ENCODE data around the gene PTK6. TPM values are rescaled to one million over a fixed set of nuclear protein-coding genes. Genes with fewer than 3 reads are reported as not detected.

Gene PTK6
- total and polyA plus RNA-seq, 5 donors from 2014 or later, result 0.15 to 0.21 (median 0.19) TPM; not detected in 1

DNA sequence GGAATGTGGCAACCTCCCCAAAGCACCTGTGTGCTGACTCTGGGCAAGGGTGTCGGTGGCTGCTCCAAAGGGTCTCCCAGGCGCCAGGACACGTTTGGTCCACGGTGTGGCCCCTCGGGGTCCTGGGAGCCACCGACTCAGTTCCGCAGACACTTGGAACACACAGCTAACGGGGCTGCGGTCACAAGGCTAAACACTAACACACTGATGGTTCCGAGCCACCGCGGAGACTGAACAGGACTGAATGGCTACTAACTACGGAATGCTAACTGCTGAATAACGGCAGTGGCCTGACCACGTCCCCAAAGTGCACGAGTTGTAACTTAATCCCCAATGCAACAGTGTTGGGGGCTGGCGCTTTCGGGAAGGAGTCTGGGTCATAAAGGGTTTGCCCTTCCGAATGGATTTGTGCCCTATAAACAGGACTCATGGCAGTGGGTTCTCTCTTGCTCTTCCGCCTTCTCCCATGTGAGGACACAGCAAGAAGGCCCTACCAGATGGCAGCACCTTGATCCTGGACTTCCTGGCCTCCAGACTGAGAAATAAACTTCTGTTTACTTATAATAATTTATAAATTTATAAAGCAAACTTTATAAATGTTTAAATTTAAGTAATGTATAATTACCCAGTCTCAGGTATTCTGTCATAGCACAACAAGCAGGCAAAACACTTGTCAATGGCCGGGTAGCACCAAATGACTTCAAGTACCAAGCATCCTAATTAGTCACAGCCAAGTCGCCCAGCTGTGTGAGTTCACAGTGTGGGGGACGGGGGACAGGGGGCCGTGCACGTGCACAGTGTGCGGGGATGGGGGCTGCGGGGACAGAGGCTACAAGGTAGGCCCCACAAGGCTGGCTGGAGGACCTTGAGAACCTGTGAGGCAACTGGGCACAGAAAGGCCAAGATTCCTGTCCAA lies 36.0 kb downstream of the PTK6 start:
- peak overlapping the region in 1 of 3 donors; percentile 43 for H3K27ac Mint-ChIP-seq

DNA sequence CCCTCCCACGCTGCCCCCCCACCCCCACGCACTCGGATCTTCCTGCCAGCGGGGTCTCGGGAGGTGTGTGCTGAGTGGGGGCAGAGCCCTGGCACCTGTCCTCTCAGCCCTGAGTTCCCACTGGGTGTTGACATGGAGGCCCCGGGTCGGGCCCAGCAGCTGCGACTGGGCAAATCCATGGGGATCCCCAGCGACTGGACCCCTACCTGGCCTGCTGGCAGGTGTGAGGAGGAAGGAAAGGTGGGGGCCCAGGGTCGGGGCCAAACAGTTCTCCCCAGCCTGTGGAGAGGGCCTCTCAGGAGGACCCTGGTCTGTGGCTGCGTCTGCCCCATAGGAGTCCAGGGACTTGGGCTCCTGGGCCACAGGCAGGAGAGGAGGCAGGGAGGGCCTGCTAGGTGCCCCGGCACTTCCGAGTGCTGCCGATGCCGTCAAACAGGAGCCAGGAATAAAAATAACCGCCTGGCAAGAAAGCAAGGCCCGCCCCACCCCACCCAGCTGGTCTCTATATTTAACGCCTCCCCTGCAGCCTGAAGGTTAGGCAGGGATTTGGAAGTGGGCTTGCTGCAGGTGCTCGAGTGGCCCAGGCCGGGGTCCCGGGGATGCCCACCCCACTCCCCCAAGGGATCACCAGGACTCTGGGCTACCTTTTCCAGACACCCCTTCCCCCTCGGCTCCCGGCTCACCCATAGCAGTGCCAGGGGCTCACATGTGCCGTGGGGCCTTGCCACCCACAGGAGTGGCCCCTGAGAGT lies 36.9 kb downstream of the PTK6 start:
- H3K27me3 Mint-ChIP-seq, result peaks cover 16% of the 10 kb centered on the region
- ATAC-seq (ENCODE audit: low read depth in 2 of 2) (no peak), DNase-seq (no peak)
- Histone ChIP-seq H3K4me3 (ENCODE audit: low read depth, low read length) (no peak overlapping the region), H3K27me3 (ENCODE audit: control insufficient read depth, insufficient read depth, low read length) (no peaks in the 10 kb centered on the region), H3K27ac (ENCODE audit: insufficient read depth, low read length, poor library complexity, severe bottlenecking) (no peak overlapping the region), H3K36me3 (ENCODE audit: control insufficient read depth, insufficient read depth, low read length) (no peaks in the 10 kb centered on the region), H3K9me3 (ENCODE audit: control insufficient read depth in 2 of 2, low read length in 2 of 2) (peaks cover 4 to 11% of the 10 kb centered on the region in 2 experiments), H3K4me1 (ENCODE audit: control insufficient read depth, insufficient read depth, low read length, poor library complexity, severe bottlenecking) (peaks cover 22% of the 10 kb centered on the region)
- H3K4me1 Mint-ChIP-seq, result peaks cover 0 to 9% (median 1%) of the 10 kb centered on the region in 4 donors
- peaks cover 0 to 15% (median 5%) of the 10 kb centered on the region in 7 donors for H3K9me3 Mint-ChIP-seq
- no peak overlapping the region for H3K4me3 Mint-ChIP-seq
- H3K36me3 Mint-ChIP-seq, result no peaks in the 10 kb centered on the region
- H3K27ac Mint-ChIP-seq, result peak overlapping the region in 1 of 3 donors; percentile 43

More for the DNA sequence above, 36.0 kb downstream of the PTK6 start:
- ATAC-seq (ENCODE audit: low read depth in 2 of 2), result no peak
- Histone ChIP-seq H3K4me3 (ENCODE audit: low read depth, low read length) (no peak overlapping the region), H3K9me3 (ENCODE audit: control insufficient read depth in 2 of 2, low read length in 2 of 2) (peaks cover 4 to 12% of the 10 kb centered on the region in 2 experiments), H3K27ac (ENCODE audit: insufficient read depth, low read length, poor library complexity, severe bottlenecking) (no peak overlapping the region), H3K4me1 (ENCODE audit: control insufficient read depth, insufficient read depth, low read length, poor library complexity, severe bottlenecking) (peaks cover 19% of the 10 kb centered on the region), H3K27me3 (ENCODE audit: control insufficient read depth, insufficient read depth, low read length) (no peaks in the 10 kb centered on the region), H3K36me3 (ENCODE audit: control insufficient read depth, insufficient read depth, low read length) (no peaks in the 10 kb centered on the region)
- H3K9me3 Mint-ChIP-seq, result peaks cover 0 to 15% (median 5%) of the 10 kb centered on the region in 7 donors
- H3K4me3 Mint-ChIP-seq, result peak overlapping the region in 2 of 4 donors; percentile 52 to 75
- peaks cover 13% of the 10 kb centered on the region for H3K27me3 Mint-ChIP-seq
- no peaks in the 10 kb centered on the region for H3K36me3 Mint-ChIP-seq
- peaks cover 0 to 8% (median under 1%) of the 10 kb centered on the region in 4 donors for H3K4me1 Mint-ChIP-seq
- no peak for DNase-seq

DNA sequence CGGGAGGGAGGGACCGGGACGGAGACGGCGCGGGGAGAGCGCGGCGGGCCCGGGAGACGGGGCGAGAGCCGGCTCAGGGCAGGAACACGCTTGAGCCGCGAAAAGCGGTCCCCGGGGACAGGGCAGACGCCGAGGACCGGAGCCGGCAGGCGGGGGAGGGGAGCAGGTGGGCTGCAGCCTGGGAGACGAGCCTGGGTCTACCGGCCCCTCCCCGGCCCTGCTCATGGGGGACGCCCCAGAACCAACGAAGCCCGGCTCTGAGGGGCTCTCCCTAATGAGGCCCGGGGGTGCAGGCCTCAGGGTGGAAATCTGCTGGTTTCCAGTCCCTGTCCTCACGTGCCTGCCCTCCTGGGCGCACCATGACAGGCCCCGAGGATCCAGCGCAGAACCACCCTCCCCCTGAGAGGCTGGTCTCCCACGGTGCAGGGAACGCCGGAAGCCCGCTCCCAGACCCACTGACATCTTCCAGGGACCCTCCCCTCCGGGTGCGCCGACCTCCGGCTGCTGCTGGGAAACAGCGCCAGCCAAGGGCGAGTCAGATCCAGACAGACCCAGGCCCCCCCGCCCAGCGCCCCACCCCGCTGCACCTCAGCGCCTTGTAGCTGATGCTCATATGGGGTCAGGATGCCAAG lies 37.7 kb downstream of the PTK6 start:
- peak overlapping the region in 1 of 4 donors; percentile 7 for H3K4me3 Mint-ChIP-seq
- peaks cover 0 to 9% (median 1%) of the 10 kb centered on the region in 4 donors for H3K4me1 Mint-ChIP-seq
- DNase-seq, result no peak
- H3K36me3 ChIP-seq (ENCODE audit: control insufficient read depth, insufficient read depth, low read length), result no peaks in the 10 kb centered on the region
- ATAC-seq (ENCODE audit: low read depth in 2 of 2), result no peak
- no peak overlapping the region for H3K4me3 ChIP-seq (ENCODE audit: low read depth, low read length)
- H3K27me3 Mint-ChIP-seq, result peaks cover 11% of the 10 kb centered on the region
- H3K4me1 ChIP-seq (ENCODE audit: control insufficient read depth, insufficient read depth, low read length, poor library complexity, severe bottlenecking), result peaks cover 22% of the 10 kb centered on the region
- H3K9me3 Mint-ChIP-seq, result peaks cover 0 to 6% (median 2%) of the 10 kb centered on the region in 7 donors
- peak overlapping the region in 1 of 3 donors; percentile 69 for H3K27ac Mint-ChIP-seq
- no peaks in the 10 kb centered on the region for H3K36me3 Mint-ChIP-seq
- peaks cover 0 to 2% of the 10 kb centered on the region in 2 experiments for H3K9me3 ChIP-seq (ENCODE audit: control insufficient read depth in 2 of 2, low read length in 2 of 2)
- H3K27me3 ChIP-seq (ENCODE audit: control insufficient read depth, insufficient read depth, low read length), result no peaks in the 10 kb centered on the region
- H3K27ac ChIP-seq (ENCODE audit: insufficient read depth, low read length, poor library complexity, severe bottlenecking), result no peak overlapping the region

DNA sequence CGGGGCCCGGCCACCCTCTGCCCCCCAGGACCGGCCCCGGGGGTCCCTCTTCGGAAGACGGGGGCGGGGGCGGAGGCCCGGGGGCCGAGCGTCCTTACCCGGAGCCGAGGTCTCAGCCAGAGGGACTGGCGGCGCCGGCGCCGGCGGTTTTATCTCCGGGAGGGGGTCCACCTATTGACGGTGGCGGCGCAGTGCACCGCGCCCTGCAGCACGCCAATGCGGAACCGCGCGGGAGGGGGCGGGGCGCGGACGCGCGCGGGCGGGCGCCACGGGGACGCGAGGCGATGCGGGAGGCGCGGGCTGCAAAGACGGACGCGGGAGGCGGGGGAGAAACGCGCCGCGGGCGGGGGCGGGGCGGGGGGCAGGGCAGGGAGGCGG lies 38.2 kb downstream of the PTK6 start, which contains the start of gene EEF1A2:
EEF1A2 (minus strand) TSS at position 124 of the 378 bp plus-strand sequence. CDS start 1,320 bp downstream, outside the sequence.
- no peak within 1 kb of the TSS for H3K4me3 ChIP-seq (ENCODE audit: low read depth, low read length)

DNA sequence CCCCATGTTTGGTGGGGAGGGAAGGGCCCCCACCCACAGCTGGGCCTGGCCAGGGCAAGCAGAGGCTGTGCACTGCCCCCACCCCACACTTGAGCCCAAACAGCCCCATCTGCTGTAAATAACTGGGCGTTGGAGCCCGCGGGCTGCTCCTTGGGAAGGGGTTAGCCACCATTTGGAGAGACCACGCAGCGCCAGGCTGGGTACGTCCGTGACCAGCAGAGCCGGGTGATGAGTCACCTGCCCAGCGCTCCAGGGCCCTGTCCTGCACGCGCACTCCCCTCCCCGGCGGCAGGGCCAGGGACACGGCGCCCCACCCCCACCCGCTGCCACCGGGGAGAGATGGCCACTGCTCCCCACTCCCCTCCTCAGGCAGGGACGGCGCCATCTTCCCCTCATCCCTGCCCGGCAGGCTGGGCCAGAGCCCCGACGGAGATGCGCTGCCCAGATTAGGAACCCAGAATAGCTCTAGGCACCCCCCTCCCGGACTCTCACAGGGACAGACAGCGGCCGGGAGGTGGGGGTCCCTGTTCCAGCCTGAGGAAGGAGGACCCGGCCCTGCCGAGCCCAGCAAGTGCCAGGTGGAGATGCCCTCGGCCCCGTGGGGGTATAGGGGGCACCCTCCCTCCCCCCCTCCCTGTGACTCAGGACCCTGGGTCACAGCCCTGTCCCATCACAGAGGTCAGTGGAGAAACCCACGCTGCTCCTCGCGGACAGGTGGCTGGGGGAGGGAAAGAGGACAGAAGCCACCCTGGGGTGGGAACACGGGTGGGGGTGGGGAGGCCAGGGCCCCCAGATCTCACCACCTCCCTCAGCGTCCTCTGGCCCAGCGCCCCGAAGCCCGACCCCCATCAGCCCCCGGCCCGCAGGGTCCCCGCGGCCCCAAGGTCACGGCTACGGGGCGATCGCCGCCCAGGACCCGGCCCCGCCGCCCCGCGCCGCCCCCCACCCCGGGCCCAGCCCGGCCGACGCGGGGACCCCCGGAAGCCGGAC lies 38.9 kb downstream of the PTK6 start:
- no peak for ATAC-seq (ENCODE audit: low read depth in 2 of 2)
- Mint-ChIP-seq H3K4me3 (peak overlapping the region in 1 of 4 donors; percentile 41), H3K36me3 (no peaks in the 10 kb centered on the region), H3K27ac (no peak overlapping the region), H3K27me3 (peaks cover 5% of the 10 kb centered on the region), H3K9me3 (no peaks in the 10 kb centered on the region), H3K4me1 (peaks cover 0 to 9% (median 1%) of the 10 kb centered on the region in 4 donors)
- Histone ChIP-seq H3K4me1 (ENCODE audit: control insufficient read depth, insufficient read depth, low read length, poor library complexity, severe bottlenecking) (peaks cover 22% of the 10 kb centered on the region), H3K9me3 (ENCODE audit: control insufficient read depth in 2 of 2, low read length in 2 of 2) (no peaks in the 10 kb centered on the region), H3K27ac (ENCODE audit: insufficient read depth, low read length, poor library complexity, severe bottlenecking) (no peak overlapping the region), H3K36me3 (ENCODE audit: control insufficient read depth, insufficient read depth, low read length) (no peaks in the 10 kb centered on the region), H3K27me3 (ENCODE audit: control insufficient read depth, insufficient read depth, low read length) (no peaks in the 10 kb centered on the region), H3K4me3 (ENCODE audit: low read depth, low read length) (no peak overlapping the region)
- DNase-seq, result no peak

More for the DNA sequence above, 38.2 kb downstream of the PTK6 start, which contains the start of gene EEF1A2:
- H3K27ac Mint-ChIP-seq, result peak within 1 kb of the TSS in 1 of 3 donors; percentile 69
- no peaks in the 10 kb centered on the region for H3K36me3 Mint-ChIP-seq
- Histone ChIP-seq H3K27me3 (ENCODE audit: control insufficient read depth, insufficient read depth, low read length) (no peaks in the 10 kb centered on the region), H3K4me1 (ENCODE audit: control insufficient read depth, insufficient read depth, low read length, poor library complexity, severe bottlenecking) (peaks cover 22% of the 10 kb centered on the region), H3K9me3 (ENCODE audit: control insufficient read depth in 2 of 2, low read length in 2 of 2) (no peaks in the 10 kb centered on the region), H3K27ac (ENCODE audit: insufficient read depth, low read length, poor library complexity, severe bottlenecking) (no peak within 1 kb of the TSS), H3K36me3 (ENCODE audit: control insufficient read depth, insufficient read depth, low read length) (no peaks in the 10 kb centered on the region)
- peaks cover 7% of the 10 kb centered on the region for H3K27me3 Mint-ChIP-seq
- DNase-seq (peak; percentile 30 to 65 (median 62)), ATAC-seq (ENCODE audit: low read depth in 2 of 2) (peak; percentile 66 to 71)
- H3K4me1 Mint-ChIP-seq, result peaks cover 0 to 9% (median 1%) of the 10 kb centered on the region in 4 donors
- H3K9me3 Mint-ChIP-seq, result peaks cover 0 to 5% (median 0%) of the 10 kb centered on the region in 7 donors
- peak within 1 kb of the TSS in 1 of 4 donors; percentile 41 for H3K4me3 Mint-ChIP-seq

DNA sequence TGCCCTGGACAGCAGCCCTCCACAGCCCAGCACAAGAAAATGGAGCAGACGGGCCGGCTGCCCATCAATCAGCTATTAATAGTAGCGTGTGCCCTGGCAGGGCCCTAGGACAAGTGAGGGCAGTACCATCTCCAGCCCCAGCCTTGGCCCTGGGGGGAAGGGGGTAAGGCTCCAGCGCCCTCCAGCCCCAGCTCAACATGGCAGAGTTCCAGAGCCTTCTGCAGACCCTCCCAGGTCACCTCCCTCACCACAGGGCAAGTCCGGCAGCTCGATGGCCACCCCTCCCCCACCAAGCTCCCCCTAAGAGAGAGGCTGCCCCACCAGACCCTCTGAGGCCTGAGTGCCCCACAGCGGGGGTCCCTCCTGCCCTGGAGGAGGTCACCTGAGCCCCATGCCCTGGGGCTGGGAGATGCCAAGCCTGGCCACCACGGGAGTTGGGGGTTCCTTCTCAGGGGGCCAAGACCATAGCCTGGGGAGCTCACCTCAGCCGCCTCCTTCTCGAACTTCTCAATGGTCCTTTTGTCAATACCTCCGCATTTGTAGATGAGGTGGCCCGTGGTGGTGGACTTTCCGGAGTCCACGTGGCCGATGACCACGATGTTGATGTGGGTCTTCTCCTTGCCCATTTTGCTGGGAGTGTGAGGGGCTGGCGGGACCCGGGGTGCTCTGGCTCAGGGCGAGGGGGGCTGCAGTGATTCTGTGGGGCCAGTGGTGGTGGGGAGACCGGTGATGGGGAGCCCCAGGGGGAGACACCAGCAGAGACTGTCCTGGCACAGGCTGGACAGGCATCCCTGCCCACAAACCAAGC lies 39.8 kb downstream of the PTK6 start:
- peaks cover 5% of the 10 kb centered on the region for H3K27me3 Mint-ChIP-seq
- H3K27me3 ChIP-seq (ENCODE audit: control insufficient read depth, insufficient read depth, low read length), result no peaks in the 10 kb centered on the region
- H3K27ac ChIP-seq (ENCODE audit: insufficient read depth, low read length, poor library complexity, severe bottlenecking), result no peak overlapping the region
- peak overlapping the region in 1 of 3 donors; percentile 59 for H3K27ac Mint-ChIP-seq
- ATAC-seq (ENCODE audit: low read depth in 2 of 2) (no peak), DNase-seq (no peak)
- peaks cover 0 to 9% (median 1%) of the 10 kb centered on the region in 4 donors for H3K4me1 Mint-ChIP-seq
- H3K36me3 ChIP-seq (ENCODE audit: control insufficient read depth, insufficient read depth, low read length), result no peaks in the 10 kb centered on the region
- H3K36me3 Mint-ChIP-seq, result no peaks in the 10 kb centered on the region
- H3K9me3 ChIP-seq (ENCODE audit: control insufficient read depth in 2 of 2, low read length in 2 of 2), result no peaks in the 10 kb centered on the region
- H3K9me3 Mint-ChIP-seq, result no peaks in the 10 kb centered on the region
- peaks cover 22% of the 10 kb centered on the region for H3K4me1 ChIP-seq (ENCODE audit: control insufficient read depth, insufficient read depth, low read length, poor library complexity, severe bottlenecking)
- peak overlapping the region in 1 of 4 donors; percentile 56 for H3K4me3 Mint-ChIP-seq
- H3K4me3 ChIP-seq (ENCODE audit: low read depth, low read length), result no peak overlapping the region
